Ovary (tissue), 9 donors: ENCODE results near the gene SRSF6. TPM values are rescaled to one million over a fixed set of nuclear protein-coding genes. Genes with fewer than 3 reads are reported as not detected.

Experiments
- DNase-seq, 5 donors: peaks; one replicate each; pipeline ENCODE4 v3.0.0-alpha.2; 2019 to 2020
- H3K27ac ChIP-seq, 2 donors: fragments of 200-600 bp; one replicate each; pipeline versions ENCODE4 v1.5.1 to v1.8.0; 2019 to 2022
- H3K27me3 ChIP-seq: fragments of 200-600 bp; one replicate; pipeline ENCODE4 v1.8.0; 2022
- H3K36me3 ChIP-seq: fragments of 200-600 bp; sonication (generic); one replicate; pipeline ENCODE4 v1.5.1; 2019
- H3K4me1 ChIP-seq: one replicate; pipeline ENCODE4 v1.8.1; 2013; ENCODE audit warnings: mild to moderate bottlenecking, moderate library complexity; ENCODE audit not compliant: insufficient read depth
- H3K4me3 ChIP-seq: fragments of 200-600 bp; sonication (generic); one replicate; pipeline ENCODE4 v1.5.1; 2017
- H3K9me3 ChIP-seq, 2 donors: fragments of 200-600 bp in 1 of 2; sonication (generic) in 1 of 2; one replicate each; pipeline versions ENCODE4 v1.5.1 to v1.8.1; 2013 to 2019; ENCODE audit warnings: mild to moderate bottlenecking in 1 of 2, moderate library complexity in 1 of 2
- EP300 ChIP-seq: sonication (generic); formaldehyde crosslinking; IDR thresholded peaks from one replicate; pipeline ENCODE4 v1.6.1; 2017; ENCODE audit warnings: antibody characterized with exemption
- POLR2A ChIP-seq: fragments of 450-650 bp; IDR thresholded peaks from one replicate; pipeline ENCODE4 v1.6.1; 2017; ENCODE audit warnings: antibody characterized with exemption, mild to moderate bottlenecking, moderate library complexity
- WGBS, 3 donors: extraction: QIAGEN DNeasy Blood & Tissue Kit in 1 of 3; methylation state at CpG; one replicate each; pipeline versions ENCODE4 v1.1.5 to v1.1.7; 2013 to 2017; 5-methylcytosine and 5-hydroxymethylcytosine counted together
- intact Hi-C, 4 donors: fragments of 100-400 bp; cut with DNase I; formaldehyde crosslinking; loops; one replicate each; pipeline versions ENCODE4 v1.11.0 to v1.15.1; 2022 to 2023
- polyA plus RNA-seq, 2 donors: library from polyadenylated mRNA; stranded (reverse); fragments of 200-250 nt in 1 of 2; fragments of 350-450 nt in 1 of 2; fragmentation: Illumina TruSeq in 1 of 2; extraction: RNeasy Lipid Tissue Mini Kit (QIAGEN cat#74804) in 1 of 2; gene quantifications; one replicate each; pipeline ENCODE4 v1.2.3, GENCODE V29; 2013 to 2014
- small RNA-seq: library from RNA; depleted of rRNA; stranded (forward); fragments of <200 nt; gene quantifications from one replicate; pipeline ENCODE3, GENCODE V24; 2016
- total RNA-seq, 7 donors: library from RNA; depleted of rRNA in 2 of 7; stranded (reverse); fragments of >200 nt in 2 of 7; fragmentation: NEBNext Ultra II Directional in 3 of 7; extraction: Animal tissue kit (Norgen Biotek cat#: 25700) in 3 of 7; gene quantifications; one replicate each; pipeline versions ENCODE4 v1.1.0 to v1.2.4, GENCODE V29; 2016 to 2023
- donor health status: DM: no; HTN: no; CAD: no; lungs with moderate emphysema.
- donor health status: DM: no; HTN: no; CAD: no.
- donor health status: Bipolar disorder and iron deficiency.
- donor health status: DM: yes; HTN: yes; CAD: no.
- donor health status: DM: no; HTN: no; CAD: no.
- donor health status: DM: yes; HTN: yes; CAD: no.

The SRSF6 gene
- total and polyA plus RNA-seq, 9 donors, result 69.7 to 163 (median 122) TPM

- TF ChIP-seq EP300 (no peak), POLR2A (peak; percentile 11)
- Histone ChIP-seq H3K36me3 (no peaks in the 10 kb centered on the region), H3K9me3 (no peaks in the 10 kb centered on the region), H3K27me3 (no peaks in the 10 kb centered on the region), H3K4me3 (peak overlapping the region; percentile 43), H3K27ac (peak overlapping the region in 1 of 2 donors; percentile 4), H3K4me1 (peaks cover 4% of the 10 kb centered on the region)
- intact Hi-C loops, result no loop called here
- peak in 3 of 5 donors; percentile 27 to 32 (median 32) for DNase-seq
- WGBS, 3 donors, result 50 to 66% (median 54%) methylated on average over 9 to 10 of the region's 10 CpGs
These were observed 55.8 kb downstream of the SRSF6 start for GRCh38 chr20:43513372-43513930.

Small RNA genes within 50 kb of the gene (small RNA-seq; reads per million reads assigned to genes)
- gene RF00019 (not detected), gene RNU6-1251P (not detected)

Other genes with a start within 250 kb of the SRSF6 start
- 10 to 100 TPM; 14.1 to 22.9 (median 19.0) TPM for gene L3MBTL1, start 49.8 kb downstream of the SRSF6 start, total RNA-seq
- gene L3MBTL1, start 49.8 kb downstream of the SRSF6 start, polyA plus RNA-seq, result 1 to 10 TPM; 8.0 to 8.3 TPM
- gene SGK2, start 101.1 kb downstream of the SRSF6 start, total RNA-seq, result 1 to 10 TPM; 1.6 to 4.5 (median 2.4) TPM
- 1 to 10 TPM; 1.2 to 1.3 TPM for gene SGK2, start 101.1 kb downstream of the SRSF6 start, polyA plus RNA-seq
- gene IFT52, start 133.0 kb downstream of the SRSF6 start, total RNA-seq, result 10 to 100 TPM; 32.7 to 53.7 (median 45.7) TPM
- gene IFT52, start 133.0 kb downstream of the SRSF6 start, polyA plus RNA-seq, result 10 to 100 TPM; 46.7 to 55.0 TPM
- 1 to 10 TPM in 2 of 7 donors, under 1 TPM in 2, not detected in 3; 0.11 to 1.6 (median 0.67) TPM for gene MYBL2, start 209.2 kb downstream of the SRSF6 start, total RNA-seq
- gene MYBL2, start 209.2 kb downstream of the SRSF6 start, polyA plus RNA-seq, result under 1 TPM; 0.83 to 0.91 TPM